B cell (primary cell): ENCODE results near the gene RAD9A. TPM values are rescaled to one million over a fixed set of nuclear protein-coding genes. Genes with fewer than 3 reads are reported as not detected.

Source experiments
- ATAC-seq: fragments of 200-7000 bp; cut with Tn5 transposase; one replicate; pipeline ENCODE4 v1.10.0; 2021; ENCODE audit warnings: low read depth, mild to moderate bottlenecking, moderate number of reproducible peaks, moderate library complexity
- CTCF ChIA-PET: fragments of 350-600 bp; sonication (Branson Sonifier 250); formaldehyde crosslinking; loops from one replicate; lab custom pipeline; 2021; ENCODE audit warnings: antibody characterized with exemption, inconsistent platforms; lab: Charles Lee
- POLR2A ChIA-PET: fragments of 350-600 bp; sonication (Branson Sonifier 250); formaldehyde crosslinking; loops from one replicate; lab custom pipeline; 2021; ENCODE audit warnings: antibody characterized with exemption; lab: Charles Lee
- DNase-seq: peaks from one replicate; pipeline ENCODE4 v3.0.0; 2013
- H2AFZ ChIP-seq: 2 replicates; pipeline ENCODE4 v1.6.1; 2012; ENCODE audit warnings: mild to moderate bottlenecking, low read depth, low read length; ENCODE audit not compliant: insufficient read depth, poor library complexity, severe bottlenecking
- H3K27ac ChIP-seq, 2 donors: 1 replicate in 1 of 2; 2 replicates in 1 of 2; pipeline ENCODE4 v1.5.1; 2012 to 2013; ENCODE audit warnings: low read length in 2 of 2, mild to moderate bottlenecking in 2 of 2, moderate library complexity in 1 of 2
- H3K27me3 ChIP-seq, 4 experiments: fragments of 200-600 bp in 1 of 4; sonication (generic) in 1 of 4; replicated peaks in 1 of 4; 1 replicate in 2 of 4; 2 replicates in 2 of 4; pipeline versions ENCODE4 v1.6.1 to v1.7.0; 2013 to 2016; ENCODE audit warnings: low read length in 3 of 4, mild to moderate bottlenecking in 2 of 4, mixed read lengths in 1 of 4, moderate library complexity in 1 of 4; ENCODE audit not compliant: insufficient read depth in 4 of 4, control insufficient read depth in 3 of 4; ENCODE audit errors: control extremely low read depth in 1 of 4
- H3K36me3 ChIP-seq, 2 experiments: replicated peaks in 1 of 2; 1 replicate in 1 of 2; 2 replicates in 1 of 2; pipeline versions ENCODE4 v1.6.1 to v1.7.1; 2013; ENCODE audit warnings: low read length in 1 of 2; ENCODE audit not compliant: insufficient read depth in 2 of 2, control insufficient read depth in 1 of 2; ENCODE audit errors: control extremely low read depth in 1 of 2, extremely low read depth in 1 of 2
- H3K4me1 ChIP-seq, 2 donors: fragments of 200-600 bp in 1 of 2; sonication (generic) in 1 of 2; 1 replicate in 1 of 2; 2 replicates in 1 of 2; pipeline versions ENCODE4 v1.5.1 to v1.6.1; 2013 to 2017; ENCODE audit warnings: low read length in 2 of 2; ENCODE audit not compliant: control insufficient read depth in 2 of 2, insufficient read depth in 2 of 2
- H3K4me2 ChIP-seq: replicated peaks from 2 replicates; pipeline ENCODE3; 2012; ENCODE audit warnings: mild to moderate bottlenecking, low read depth, low read length; ENCODE audit not compliant: poor library complexity, severe bottlenecking
- H3K4me3 ChIP-seq, 5 experiments: fragments of 200-600 bp in 1 of 5; sonication (generic) in 1 of 5; 1 replicate in 3 of 5; 2 replicates in 2 of 5; pipeline versions ENCODE4 v1.5.1 to v1.7.0; 2011 to 2016; ENCODE audit warnings: low read length in 4 of 5, mild to moderate bottlenecking in 4 of 5, low read depth in 2 of 5, control low read depth in 1 of 5, moderate library complexity in 1 of 5; ENCODE audit not compliant: insufficient read depth in 1 of 5; ENCODE audit errors: control extremely low read depth in 1 of 5, extremely low read depth in 1 of 5
- H3K79me2 ChIP-seq: fragments of 200-600 bp; sonication (generic); one replicate; pipeline ENCODE4 v1.6.0; 2016; ENCODE audit warnings: low read length; ENCODE audit not compliant: control insufficient read depth, insufficient read depth
- H3K9ac ChIP-seq: fragments of 200-600 bp; sonication (generic); 2 replicates; pipeline ENCODE4 v1.6.1; 2017; ENCODE audit warnings: mild to moderate bottlenecking, low read length, moderate library complexity
- H3K9me3 ChIP-seq, 3 donors: one replicate each; pipeline versions ENCODE4 v1.6.1 to v1.7.1; 2013; ENCODE audit warnings: low read length in 2 of 3; ENCODE audit not compliant: control insufficient read depth in 2 of 3, insufficient read depth in 1 of 3; ENCODE audit errors: control extremely low read depth in 1 of 3
- H4K20me1 ChIP-seq: 2 replicates; pipeline ENCODE4 v1.6.0; 2012; ENCODE audit warnings: mild to moderate bottlenecking, low read length; ENCODE audit not compliant: insufficient read depth, control insufficient read depth, poor library complexity, severe bottlenecking
- H3K27ac Mint-ChIP-seq: one replicate; pipeline ENCODE4 v1.8.0; 2021; ENCODE audit warnings: mixed read lengths
- H3K27me3 Mint-ChIP-seq: one replicate; pipeline ENCODE4 v1.8.0; 2021; ENCODE audit warnings: mixed read lengths
- H3K4me1 Mint-ChIP-seq: one replicate; pipeline ENCODE4 v1.8.0; 2021; ENCODE audit warnings: mixed read lengths
- H3K4me3 Mint-ChIP-seq: one replicate; pipeline ENCODE4 v1.8.0; 2021; ENCODE audit warnings: mixed read lengths
- H3K9me3 Mint-ChIP-seq: one replicate; pipeline ENCODE4 v1.8.0; 2022; ENCODE audit warnings: mixed read lengths; ENCODE audit not compliant: insufficient read depth
- EZH2 ChIP-seq: IDR thresholded peaks from 2 replicates; pipeline ENCODE4 v1.6.1; 2012; ENCODE audit warnings: borderline replicate concordance, low read depth, mild to moderate bottlenecking, moderate library complexity, low read length; ENCODE audit not compliant: insufficient read depth, poor library complexity, severe bottlenecking
- WGBS: methylation state at CpG from one replicate; pipeline ENCODE4 v1.1.5; 2013; ENCODE audit warnings: missing lambda C conversion rate; ENCODE audit not compliant: insufficient coverage; 5-methylcytosine and 5-hydroxymethylcytosine counted together
- intact Hi-C: fragments of 100-400 bp; cut with micrococcal nuclease; formaldehyde crosslinking; loops from one replicate; pipeline ENCODE4 v1.10.0; 2022
- polyA plus RNA-seq: library from polyadenylated mRNA; depleted of rRNA; stranded (reverse); fragments of >200 nt; gene quantifications from 2 replicates; pipeline ENCODE4 v1.2.3, GENCODE V29; 2012
- total RNA-seq, 2 donors: library from RNA; stranded (reverse); fragments of 120-200 nt in 1 of 2; gene quantifications; 1 replicate in 1 of 2; 2 replicates in 1 of 2; pipeline versions ENCODE4 v1.2.3 to v1.2.4, GENCODE V29; 2013 to 2022
- TF ChIP-seq, protein P1 (sequence below): fragments of 200-600 bp; IDR thresholded peaks from one replicate; pipeline ENCODE4 v1.8.0; 2022; ENCODE audit warnings: antibody characterized with exemption, mild to moderate bottlenecking

Gene RAD9A
- total and polyA plus RNA-seq, 2 donors (not counting 1 experiment from before 2014, with no cell fraction given): 50.6 to 76.8 TPM

DNA sequence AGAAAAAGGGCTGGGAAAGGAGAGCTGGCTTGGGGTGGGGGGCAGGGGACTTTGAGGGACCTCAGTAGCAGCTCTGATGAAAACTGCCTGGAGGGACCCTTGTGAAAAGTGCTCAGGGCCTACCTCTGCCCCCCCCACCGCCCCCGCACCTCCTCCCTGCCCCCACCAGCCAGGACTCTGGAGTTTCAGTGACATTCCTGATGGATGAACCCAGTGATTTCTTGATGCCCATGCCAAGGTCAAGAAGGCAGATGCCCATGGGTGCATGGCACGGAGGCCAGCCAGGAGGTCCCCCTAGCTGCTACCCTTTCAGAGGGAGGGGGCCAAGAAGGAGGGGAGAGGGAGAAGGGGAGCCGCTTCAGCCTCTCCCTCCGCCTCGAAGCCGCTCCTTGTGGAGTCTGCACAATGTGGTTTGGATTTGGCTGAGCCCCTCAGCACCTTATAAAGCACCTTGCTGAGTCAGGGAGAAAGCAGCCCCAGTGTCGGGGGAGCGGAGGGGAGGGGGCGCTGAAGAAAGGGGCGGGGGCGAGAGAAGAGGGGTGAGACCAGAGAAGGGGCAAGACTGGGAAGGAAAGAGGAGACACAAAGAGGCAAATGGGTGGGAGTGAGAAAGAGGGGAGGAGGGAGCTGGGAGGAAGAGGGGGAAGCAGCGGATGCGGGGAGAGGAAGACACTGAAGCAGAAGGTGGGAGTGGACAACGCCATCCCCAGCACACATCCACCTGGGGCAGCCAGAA is 16.3 kb upstream of the RAD9A start:
- no peaks in the 10 kb centered on the region for H3K9me3 ChIP-seq
- ChIA-PET POLR2A (interaction anchor here (0.6 to 14.2 kb wide), 4 partner anchors 18 to 113 kb away, joined by 3 to 323 read pairs (median 6); partner anchors contain the start of gene POLD4), CTCF (interaction anchor here (1.0 to 42.2 kb wide), 3 partner anchors 21 to 90 kb away, joined by 3 to 2379 read pairs (median 21); partner anchors contain the start of genes CLCF1 and POLD4)
- intact Hi-C loops: no loop called here
- H3K9ac ChIP-seq: no peak overlapping the region
- DNase-seq: no peak
- H3K4me2 ChIP-seq: no peak overlapping the region
- no peak overlapping the region for H3K4me3 ChIP-seq
- no peak overlapping the region for H2AFZ ChIP-seq
- H3K27ac ChIP-seq: no peak overlapping the region
- Mint-ChIP-seq H3K27me3 (no peaks in the 10 kb centered on the region), H3K27ac (peak overlapping the region; percentile 26), H3K9me3 (no peaks in the 10 kb centered on the region), H3K4me3 (no peak overlapping the region), H3K4me1 (peaks cover 38% of the 10 kb centered on the region)
- H3K27me3 ChIP-seq: no peaks in the 10 kb centered on the region
- no peak for ATAC-seq
- WGBS: 70% methylated on average over 11 of the region's 15 CpGs
- H3K36me3 ChIP-seq: no peaks in the 10 kb centered on the region
- peaks cover 18% of the 10 kb centered on the region for H4K20me1 ChIP-seq
- TF ChIP-seq, protein P1, sequence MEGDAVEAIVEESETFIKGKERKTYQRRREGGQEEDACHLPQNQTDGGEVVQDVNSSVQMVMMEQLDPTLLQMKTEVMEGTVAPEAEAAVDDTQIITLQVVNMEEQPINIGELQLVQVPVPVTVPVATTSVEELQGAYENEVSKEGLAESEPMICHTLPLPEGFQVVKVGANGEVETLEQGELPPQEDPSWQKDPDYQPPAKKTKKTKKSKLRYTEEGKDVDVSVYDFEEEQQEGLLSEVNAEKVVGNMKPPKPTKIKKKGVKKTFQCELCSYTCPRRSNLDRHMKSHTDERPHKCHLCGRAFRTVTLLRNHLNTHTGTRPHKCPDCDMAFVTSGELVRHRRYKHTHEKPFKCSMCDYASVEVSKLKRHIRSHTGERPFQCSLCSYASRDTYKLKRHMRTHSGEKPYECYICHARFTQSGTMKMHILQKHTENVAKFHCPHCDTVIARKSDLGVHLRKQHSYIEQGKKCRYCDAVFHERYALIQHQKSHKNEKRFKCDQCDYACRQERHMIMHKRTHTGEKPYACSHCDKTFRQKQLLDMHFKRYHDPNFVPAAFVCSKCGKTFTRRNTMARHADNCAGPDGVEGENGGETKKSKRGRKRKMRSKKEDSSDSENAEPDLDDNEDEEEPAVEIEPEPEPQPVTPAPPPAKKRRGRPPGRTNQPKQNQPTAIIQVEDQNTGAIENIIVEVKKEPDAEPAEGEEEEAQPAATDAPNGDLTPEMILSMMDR: no peak
- no peak for TF ChIP-seq EZH2
- H3K4me1 ChIP-seq: peaks cover 29 to 36% of the 10 kb centered on the region in 2 donors
- H3K79me2 ChIP-seq: peaks cover 27% of the 10 kb centered on the region
